ELR (cell line): Measurements from ENCODE around the gene SH3TC1.

Source experiments
- DNase-seq: peaks from one replicate; pipeline ENCODE4 v3.0.0-alpha.2; 2015; ENCODE audit warnings: low read depth

SH3TC1 gene

GRCh38 chr4:8229331-8229975, 30.4 kb downstream of the SH3TC1 start:
- no peak for DNase-seq

GRCh38 chr4:8230033-8230432, 30.9 kb downstream of the SH3TC1 start:
- no peak for DNase-seq

- no peak for DNase-seq
Measured at GRCh38 chr4:8230891-8231290, 31.8 kb downstream of the SH3TC1 start.

GRCh38 chr4:8231551-8232049, 32.5 kb downstream of the SH3TC1 start:
- no peak for DNase-seq

GRCh38 chr4:8232748-8233147, 33.7 kb downstream of the SH3TC1 start:
- DNase-seq: no peak

- no peak for DNase-seq
Measured at GRCh38 chr4:8233672-8234484, 34.8 kb downstream of the SH3TC1 start.

- DNase-seq: no peak
Measured at GRCh38 chr4:8234715-8235114, 35.6 kb downstream of the SH3TC1 start.

GRCh38 chr4:8235224-8235623, 36.1 kb downstream of the SH3TC1 start:
- DNase-seq: no peak

- no peak for DNase-seq
Measured at GRCh38 chr4:8235686-8236085, 36.6 kb downstream of the SH3TC1 start.

GRCh38 chr4:8236106-8236919, 37.2 kb downstream of the SH3TC1 start:
- DNase-seq: no peak

GRCh38 chr4:8236920-8237195, 37.8 kb downstream of the SH3TC1 start:
- DNase-seq: no peak

- no peak for DNase-seq
Measured at GRCh38 chr4:8237256-8237989, 38.3 kb downstream of the SH3TC1 start.

GRCh38 chr4:8238036-8238511, 39.0 kb downstream of the SH3TC1 start:
- no peak for DNase-seq

GRCh38 chr4:8238515-8239053, 39.5 kb downstream of the SH3TC1 start:
- peak; percentile 21 for DNase-seq

GRCh38 chr4:8239226-8239625, 40.1 kb downstream of the SH3TC1 start:
- no peak for DNase-seq

- DNase-seq: no peak
Measured at GRCh38 chr4:8239661-8240060, 40.6 kb downstream of the SH3TC1 start.

GRCh38 chr4:8240211-8241041, 41.3 kb downstream of the SH3TC1 start:
- no peak for DNase-seq

GRCh38 chr4:8241211-8241779, 42.2 kb downstream of the SH3TC1 start:
- no peak for DNase-seq

- DNase-seq: peak; percentile 87
Measured at GRCh38 chr4:8241895-8242696, 43.0 kb downstream of the SH3TC1 start.
